T47D (cell line): ENCODE results near the gene TBC1D12.
"Not testable (repeated sequence)": the region's sequence is repeated elsewhere in the genome, so short reads cannot be mapped to it uniquely, and the experiment has no call there.

Experiments
- DNase-seq, 2 experiments: peaks; one replicate each; pipeline versions ENCODE4 v3.0.0 to v3.0.0-alpha.2; 2011 to 2012; ENCODE audit warnings: low read depth in 1 of 2, low spot score in 1 of 2
- JUND ChIP-seq: IDR thresholded peaks from 2 replicates; pipeline ENCODE4 v1.6.1; 2012; ENCODE audit warnings: low read depth
- in situ Hi-C: cut with HindIII; loops from 2 replicates; pipeline ENCODE4 v1.10.0; 2016; ENCODE audit warnings: low sequenced_read_pairs, low pct_unique_long_range_greater_than_20kb

TBC1D12 gene

GRCh38 chr10:94402204-94402842 is at the start of gene TBC1D12:
Gene TBC1D12 (plus strand): TSS chr10:94402541. CDS start chr10:94402614, 73 bp downstream.
- in situ Hi-C loops: no loop called here
- DNase-seq: peak; percentile 91 to 99
- no peak for TF ChIP-seq JUND

DNA sequence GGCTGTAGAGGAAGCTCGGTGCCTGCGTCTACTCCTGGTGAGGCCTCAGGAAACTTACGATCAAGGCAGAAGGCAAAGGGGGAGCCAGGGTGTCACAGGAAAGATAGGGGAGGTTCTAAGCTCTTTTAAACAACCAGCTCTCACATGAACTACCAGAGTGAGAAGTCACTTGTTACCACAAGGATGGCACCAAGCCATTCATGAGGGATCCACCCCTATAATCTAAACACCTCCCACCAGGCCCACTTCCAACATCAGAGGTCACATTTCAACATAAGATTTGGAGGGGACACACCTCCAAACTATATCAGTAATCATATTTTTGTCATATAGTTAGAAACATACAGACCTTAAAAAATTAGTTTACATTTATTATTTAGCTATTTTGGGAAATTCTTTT is 49.0 kb upstream of the TBC1D12 start:
- in situ Hi-C loops: no loop called here
- DNase-seq: no peak
- TF ChIP-seq JUND: no peak

DNA sequence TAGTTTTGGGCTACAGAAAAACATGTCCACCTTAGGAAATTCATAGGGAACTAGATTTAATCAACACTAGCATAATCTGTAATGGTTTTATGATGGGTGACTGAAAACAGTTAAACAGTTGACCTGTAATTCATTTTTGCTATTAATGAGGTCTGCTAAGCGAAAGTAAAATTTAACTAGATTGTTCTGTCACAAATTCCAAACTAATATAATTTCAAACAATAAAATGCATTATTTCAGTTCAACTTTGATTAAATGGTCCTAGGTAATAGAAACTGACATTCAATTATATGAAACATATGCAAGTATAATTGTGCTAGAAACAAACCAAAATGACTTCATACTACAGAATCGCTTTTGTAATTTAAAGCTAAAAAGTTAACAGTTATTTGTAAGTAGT is 46.5 kb upstream of the TBC1D12 start:
- no peak for DNase-seq
- TF ChIP-seq JUND: no peak
- in situ Hi-C loops: no loop called here

DNA sequence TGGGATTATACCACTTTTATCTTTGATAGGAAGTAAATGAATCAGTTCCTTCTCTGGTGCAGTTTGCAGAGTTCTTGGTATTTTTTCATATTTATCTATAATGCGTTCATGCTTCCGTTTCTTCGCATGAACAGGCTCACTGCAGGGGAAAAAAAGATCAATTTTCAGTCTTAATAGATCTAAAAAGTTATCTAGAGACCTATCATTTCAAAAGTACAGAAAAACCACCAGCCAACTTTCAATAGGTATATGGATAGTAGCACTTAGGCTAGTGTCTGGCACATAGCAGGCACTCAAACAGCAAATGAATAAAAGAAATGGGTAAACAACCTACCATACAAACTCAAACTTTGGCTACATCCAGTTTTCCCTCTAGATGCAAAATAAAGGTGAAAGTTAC is 45.1 kb upstream of the TBC1D12 start:
- TF ChIP-seq JUND: no peak
- in situ Hi-C loops: no loop called here
- DNase-seq: no peak

DNA sequence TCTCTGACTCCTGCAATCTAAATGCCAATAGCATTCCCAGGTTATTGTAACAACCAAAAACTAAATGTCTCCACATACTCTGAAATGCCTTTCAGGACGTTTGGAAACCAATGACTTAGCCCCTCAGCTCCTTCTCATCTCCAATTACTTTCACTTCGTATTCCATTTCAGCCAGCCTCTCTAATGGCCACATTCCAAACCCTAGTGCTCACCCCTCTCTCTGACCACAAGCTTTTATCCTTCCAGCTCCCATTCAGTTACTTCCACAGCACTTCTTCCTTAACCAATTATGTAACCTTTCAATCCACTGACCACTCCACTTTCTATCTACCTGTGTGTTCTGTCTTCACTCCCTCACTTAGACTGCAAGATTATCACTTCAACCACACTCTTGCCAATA is 43.9 kb upstream of the TBC1D12 start:
- no peak for TF ChIP-seq JUND
- DNase-seq: no peak
- in situ Hi-C loops: no loop called here

DNA sequence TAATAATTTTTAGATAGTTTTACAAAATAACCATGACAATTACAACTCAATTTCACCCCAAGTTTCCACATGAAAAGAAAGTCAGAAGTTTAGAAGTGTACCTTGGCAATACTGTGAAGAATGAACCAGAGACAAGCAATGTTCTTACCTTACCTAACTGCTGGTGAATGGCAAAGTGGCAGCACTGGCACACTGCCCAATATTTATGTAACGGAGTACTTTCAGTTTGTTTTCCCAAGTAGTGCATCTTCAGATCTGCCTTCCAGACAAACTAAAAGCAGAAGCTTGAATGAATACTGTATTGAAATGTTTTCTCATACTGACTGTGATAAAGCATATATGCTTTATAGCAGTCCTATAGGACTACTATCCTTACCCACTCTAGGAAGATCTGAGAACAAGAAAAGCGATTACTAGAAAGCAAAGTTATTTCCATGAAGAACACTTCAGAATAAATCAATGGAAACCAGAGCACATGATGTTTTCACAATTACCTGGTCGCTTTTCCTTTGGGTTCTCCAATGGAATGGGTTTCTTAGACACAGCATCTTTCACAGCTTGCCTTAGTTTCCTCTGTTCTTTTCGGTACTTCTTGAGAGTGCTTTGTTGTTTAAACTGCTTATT is 41.1 kb upstream of the TBC1D12 start:
- DNase-seq: peak in 1 of 2 experiments; percentile 69
- no peak for TF ChIP-seq JUND
- in situ Hi-C loops: no loop called here

- DNase-seq: peak; percentile 88 to 97
- in situ Hi-C loops: no loop called here
- TF ChIP-seq JUND: no peak
Measured at GRCh38 chr10:94362360-94363250, 39.7 kb upstream of the TBC1D12 start, which contains the start of gene NOC3L. Gene NOC3L (minus strand): TSS chr10:94362939. CDS start chr10:94362838, 101 bp downstream.

DNA sequence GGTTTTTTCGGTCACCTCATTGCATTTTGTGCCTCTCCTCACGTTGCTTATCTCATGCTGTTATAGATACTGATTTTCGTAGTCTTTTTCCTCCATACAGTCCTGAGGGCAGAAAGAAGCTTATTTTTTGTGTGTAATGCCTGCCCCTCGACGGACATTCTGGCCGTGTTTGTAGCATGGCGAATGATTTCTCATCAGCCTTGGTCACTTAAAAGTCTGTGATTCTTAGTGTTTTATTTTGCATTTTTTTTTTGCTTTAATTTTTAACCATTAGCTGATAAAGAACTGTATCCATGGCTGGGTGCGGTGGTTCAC is 39.1 kb upstream of the TBC1D12 start:
- no peak for TF ChIP-seq JUND
- in situ Hi-C loops: no loop called here
- DNase-seq: no peak

- DNase-seq: no peak
- in situ Hi-C loops: no loop called here
- TF ChIP-seq JUND: no peak
Measured at GRCh38 chr10:94364482-94364881, 37.9 kb upstream of the TBC1D12 start.

- TF ChIP-seq JUND: no peak
- DNase-seq: no peak
- in situ Hi-C loops: no loop called here
Measured at GRCh38 chr10:94366382-94366781, 36.0 kb upstream of the TBC1D12 start.

- no peak for DNase-seq
- TF ChIP-seq JUND: no peak
- in situ Hi-C loops: no loop called here
Measured at GRCh38 chr10:94370501-94370900, 31.8 kb upstream of the TBC1D12 start.

GRCh38 chr10:94375374-94375773 is 27.0 kb upstream of the TBC1D12 start:
- TF ChIP-seq JUND: no peak
- no peak for DNase-seq
- in situ Hi-C loops: no loop called here

DNA sequence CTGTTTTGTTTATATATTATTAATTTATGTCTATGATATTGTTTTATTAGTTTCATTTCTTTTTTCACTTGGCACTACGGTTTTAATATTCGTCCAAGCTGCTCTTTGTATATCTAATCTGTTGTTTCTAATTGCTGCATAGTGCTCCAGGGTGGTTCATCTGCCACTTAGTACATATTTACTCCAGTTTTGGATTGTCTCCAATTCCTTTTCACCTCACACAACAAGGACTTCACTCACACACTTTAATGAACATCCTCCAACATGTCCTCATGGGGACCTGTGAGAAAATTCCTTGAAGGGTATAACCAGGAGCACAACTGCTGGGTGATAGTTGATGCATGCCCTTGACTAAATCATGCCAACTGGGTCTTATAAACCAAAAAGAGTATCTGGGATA is 25.5 kb upstream of the TBC1D12 start:
- no peak for TF ChIP-seq JUND
- DNase-seq: peak in 1 of 2 experiments; percentile 13
- in situ Hi-C loops: no loop called here

DNA sequence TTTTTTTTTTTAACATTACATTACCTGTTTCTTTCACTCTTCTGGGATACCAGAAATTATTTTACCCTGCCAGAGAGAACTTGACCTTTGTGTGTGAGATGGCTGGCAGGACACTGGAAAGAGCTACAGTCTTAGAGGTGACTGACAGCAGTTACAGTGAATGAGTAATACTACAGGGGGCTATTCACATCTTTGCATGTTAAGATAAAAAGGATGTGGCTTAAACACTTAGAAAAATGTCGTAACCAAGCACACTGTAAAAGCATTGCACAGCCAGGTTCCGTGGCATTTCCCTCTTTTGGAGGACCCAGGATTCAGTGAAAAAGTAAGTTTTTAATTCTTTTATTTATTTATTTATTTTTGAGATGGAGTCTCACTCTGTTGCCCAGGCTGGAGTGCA is 18.8 kb upstream of the TBC1D12 start:
- no peak for DNase-seq
- in situ Hi-C loops: no loop called here
- no peak for TF ChIP-seq JUND

DNA sequence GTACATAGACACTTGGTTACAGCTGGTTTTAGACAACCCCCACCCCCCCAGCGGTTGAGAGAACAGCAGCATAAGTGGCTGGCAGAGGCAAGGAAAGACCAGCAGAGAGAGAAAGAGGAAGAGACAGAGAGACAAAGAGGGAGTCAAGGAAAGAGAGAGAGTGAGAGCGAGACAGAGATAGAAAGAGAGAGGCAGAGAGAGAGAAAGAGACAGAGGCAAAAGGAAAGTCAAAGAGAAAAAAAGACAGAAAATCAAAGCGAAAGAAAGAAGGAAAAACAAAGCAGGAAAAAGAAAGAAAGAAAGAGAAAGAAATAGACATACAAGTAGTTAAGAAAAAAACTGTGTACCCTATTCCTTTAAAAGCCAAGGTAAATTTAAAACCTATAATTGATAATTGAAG is 16.6 kb upstream of the TBC1D12 start:
- DNase-seq: not testable (repeated sequence)

GRCh38 chr10:94392117-94392516 is 10.2 kb upstream of the TBC1D12 start:
- DNase-seq, in situ Hi-C loops: not testable (repeated sequence)

More for the DNA sequence above, 16.6 kb upstream of the TBC1D12 start:
- in situ Hi-C loops: not testable (repeated sequence)
